ENCODE data around the gene TSC22D1.

The TSC22D1 gene

GRCh38 chr13:44452418-44452817 lies 123.7 kb downstream of the TSC22D1 start:
- no peak for DNase-seq (ENCODE audit: low spot score)

GRCh38 chr13:44451651-44452050 lies 124.5 kb downstream of the TSC22D1 start:
- DNase-seq (ENCODE audit: low spot score): no peak

- no peak for DNase-seq (ENCODE audit: low spot score)
Observed at GRCh38 chr13:44451126-44451525, 125.0 kb downstream of the TSC22D1 start.

GRCh38 chr13:44449999-44450821 lies 125.9 kb downstream of the TSC22D1 start:
- DNase-seq (ENCODE audit: low spot score): no peak

GRCh38 chr13:44448875-44449274 lies 127.3 kb downstream of the TSC22D1 start:
- no peak for DNase-seq (ENCODE audit: low spot score)

- no peak for DNase-seq (ENCODE audit: low spot score)
Observed at GRCh38 chr13:44448373-44448772, 127.8 kb downstream of the TSC22D1 start.

- DNase-seq (ENCODE audit: low spot score): no peak
Observed at GRCh38 chr13:44447783-44448321, 128.3 kb downstream of the TSC22D1 start.

GRCh38 chr13:44440046-44440608 lies 136.0 kb downstream of the TSC22D1 start:
- DNase-seq (ENCODE audit: low spot score): no peak

- no peak for DNase-seq (ENCODE audit: low spot score)
Observed at GRCh38 chr13:44439452-44440024, 136.6 kb downstream of the TSC22D1 start.

- no peak for DNase-seq (ENCODE audit: low spot score)
Observed at GRCh38 chr13:44438234-44438579, 137.9 kb downstream of the TSC22D1 start.

- peak; percentile 50 for DNase-seq (ENCODE audit: low spot score)
Observed at GRCh38 chr13:44437356-44438233, 138.5 kb downstream of the TSC22D1 start.

GRCh38 chr13:44436589-44437337 lies 139.4 kb downstream of the TSC22D1 start:
- peak; percentile 19 for DNase-seq (ENCODE audit: low spot score)

GRCh38 chr13:44435919-44436510 lies 140.1 kb downstream of the TSC22D1 start:
- DNase-seq (ENCODE audit: low spot score): no peak

- peak; percentile 85 for DNase-seq (ENCODE audit: low spot score)
Observed at GRCh38 chr13:44435142-44435918, 140.8 kb downstream of the TSC22D1 start.

- DNase-seq (ENCODE audit: low spot score): no peak
Observed at GRCh38 chr13:44434766-44435141, 141.4 kb downstream of the TSC22D1 start.

- DNase-seq (ENCODE audit: low spot score): no peak
Observed at GRCh38 chr13:44433863-44434765, 142.0 kb downstream of the TSC22D1 start.

- no peak for DNase-seq (ENCODE audit: low spot score)
Observed at GRCh38 chr13:44432650-44433049, 143.5 kb downstream of the TSC22D1 start.

- DNase-seq (ENCODE audit: low spot score): no peak
Observed at GRCh38 chr13:44431150-44431549, 145.0 kb downstream of the TSC22D1 start.

GRCh38 chr13:44429311-44429710 lies 146.8 kb downstream of the TSC22D1 start:
- no peak for DNase-seq (ENCODE audit: low spot score)
